H9 (cell line): ENCODE results near the gene TSPAN18. TPM values are rescaled to one million over a fixed set of nuclear protein-coding genes. Genes with fewer than 3 reads are reported as not detected.

ENCODE experiments used
- DNase-seq: peaks from one replicate; pipeline ENCODE4 v3.0.0-alpha.2; 2017
- H2AFZ ChIP-seq: one replicate; pipeline ENCODE4 v1.6.1; 2013; ENCODE audit warnings: mild to moderate bottlenecking, low read length, control low read depth, moderate library complexity
- H2AK5ac ChIP-seq: 2 replicates; pipeline ENCODE4 v1.6.1; 2013; ENCODE audit warnings: low read length, control low read depth, mixed read lengths; ENCODE audit not compliant: insufficient read length
- H2BK120ac ChIP-seq: one replicate; pipeline ENCODE4 v1.6.1; 2013; ENCODE audit warnings: low read depth, mild to moderate bottlenecking, low read length, control low read depth, inconsistent platforms; ENCODE audit not compliant: poor library complexity, severe bottlenecking
- H2BK12ac ChIP-seq: 2 replicates; pipeline ENCODE4 v1.6.1; 2013; ENCODE audit warnings: low read length, control low read depth, mixed read lengths, low read depth; ENCODE audit not compliant: insufficient read length
- H2BK15ac ChIP-seq: 2 replicates; pipeline ENCODE4 v1.6.1; 2013; ENCODE audit warnings: low read depth, low read length, control low read depth
- H2BK20ac ChIP-seq: one replicate; pipeline ENCODE4 v1.6.1; 2013; ENCODE audit warnings: low read depth, mild to moderate bottlenecking, low read length, control low read depth, inconsistent platforms; ENCODE audit not compliant: poor library complexity, severe bottlenecking
- H2BK5ac ChIP-seq: 2 replicates; pipeline ENCODE4 v1.6.1; 2013; ENCODE audit warnings: low read length, control low read depth, mixed read lengths; ENCODE audit not compliant: insufficient read length
- H3K14ac ChIP-seq: 2 replicates; pipeline ENCODE4 v1.6.1; 2013; ENCODE audit warnings: low read length, control low read depth; ENCODE audit not compliant: insufficient read depth
- H3K18ac ChIP-seq: 2 replicates; pipeline ENCODE4 v1.6.1; 2013; ENCODE audit warnings: low read depth, mild to moderate bottlenecking, mixed read lengths, low read length, control low read depth; ENCODE audit not compliant: insufficient read length
- H3K23ac ChIP-seq: 2 replicates; pipeline ENCODE4 v1.6.1; 2013; ENCODE audit warnings: low read length, control low read depth, mixed read lengths, low read depth; ENCODE audit not compliant: insufficient read length
- H3K23me2 ChIP-seq: 2 replicates; pipeline ENCODE4 v1.6.1; 2013; ENCODE audit warnings: low read depth, mild to moderate bottlenecking, mixed read lengths, low read length, control low read depth; ENCODE audit not compliant: insufficient read length, poor library complexity, severe bottlenecking
- H3K27ac ChIP-seq: 2 replicates; pipeline ENCODE4 v1.5.1; 2013; ENCODE audit warnings: low read length, control low read depth, mixed read lengths, low read depth; ENCODE audit not compliant: insufficient read length
- H3K27me3 ChIP-seq: 2 replicates; pipeline ENCODE4 v1.6.1; 2013; ENCODE audit warnings: low read length, control low read depth, inconsistent platforms; ENCODE audit not compliant: insufficient read depth
- H3K4ac ChIP-seq: 2 replicates; pipeline ENCODE4 v1.6.1; 2013; ENCODE audit warnings: low read depth, mild to moderate bottlenecking, control low read depth, inconsistent platforms, low read length, moderate library complexity
- H3K4me1 ChIP-seq: 2 replicates; pipeline ENCODE4 v1.6.1; 2013; ENCODE audit warnings: low read length, control low read depth, inconsistent platforms; ENCODE audit not compliant: insufficient read depth
- H3K4me2 ChIP-seq: 2 replicates; pipeline ENCODE4 v1.6.1; 2013; ENCODE audit warnings: low read length, control low read depth, mixed read lengths; ENCODE audit not compliant: insufficient read length, insufficient read depth
- H3K56ac ChIP-seq: 2 replicates; pipeline ENCODE4 v1.6.1; 2013; ENCODE audit warnings: low read depth, mild to moderate bottlenecking, mixed read lengths, low read length, control low read depth; ENCODE audit not compliant: insufficient read length
- H3K79me1 ChIP-seq: 2 replicates; pipeline ENCODE4 v1.6.1; 2013; ENCODE audit warnings: low read depth, mild to moderate bottlenecking, moderate library complexity, low read length, control low read depth, inconsistent platforms; ENCODE audit not compliant: insufficient read depth, poor library complexity, severe bottlenecking
- H3K79me2 ChIP-seq: 2 replicates; pipeline ENCODE4 v1.6.1; 2013; ENCODE audit warnings: low read length, control low read depth, inconsistent platforms; ENCODE audit not compliant: insufficient read depth
- H3K9ac ChIP-seq: 2 replicates; pipeline ENCODE4 v1.6.1; 2013; ENCODE audit warnings: low read length, control low read depth, mixed read lengths; ENCODE audit not compliant: insufficient read length; ENCODE audit errors: extremely low read depth
- H3K9me3 ChIP-seq: one replicate; pipeline ENCODE4 v1.6.1; 2013; ENCODE audit warnings: low read depth, low read length, inconsistent platforms; ENCODE audit not compliant: control insufficient read depth
- H3T11ph ChIP-seq: one replicate; pipeline ENCODE4 v1.6.1; 2013; ENCODE audit warnings: mild to moderate bottlenecking, low read length, control low read depth, inconsistent platforms
- H4K20me1 ChIP-seq: one replicate; pipeline ENCODE4 v1.6.1; 2013; ENCODE audit not compliant: control insufficient read depth, insufficient read length, insufficient read depth
- H4K5ac ChIP-seq: 2 replicates; pipeline ENCODE4 v1.6.1; 2013; ENCODE audit warnings: low read depth, mild to moderate bottlenecking, mixed read lengths, low read length, control low read depth; ENCODE audit not compliant: insufficient read length
- H4K8ac ChIP-seq: replicated peaks from 2 replicates; pipeline ENCODE4 v1.6.1; 2013; ENCODE audit warnings: low read length, control low read depth, mixed read lengths, low read depth; ENCODE audit not compliant: insufficient read length
- H4K91ac ChIP-seq: 2 replicates; pipeline ENCODE4 v1.6.1; 2013; ENCODE audit warnings: low read depth, mild to moderate bottlenecking, moderate library complexity, mixed read lengths, low read length, control low read depth; ENCODE audit not compliant: insufficient read length
- H3K27ac Mint-ChIP-seq, 3 experiments: 2 replicates in 2 of 3; 3 replicates in 1 of 3; pipeline ENCODE4 v1.8.0; 2020 to 2021; ENCODE audit warnings: mixed read lengths in 3 of 3, mild to moderate bottlenecking in 1 of 3, moderate library complexity in 1 of 3
- H3K27me3 Mint-ChIP-seq: 2 replicates; pipeline ENCODE4 v1.8.0; 2021; ENCODE audit warnings: low read depth, mild to moderate bottlenecking, moderate library complexity, mixed read lengths
- H3K36me3 Mint-ChIP-seq, 3 experiments: 2 replicates in 2 of 3; 3 replicates in 1 of 3; pipeline ENCODE4 v1.8.0; 2020 to 2021; ENCODE audit warnings: low read depth in 3 of 3, mixed read lengths in 3 of 3; ENCODE audit not compliant: insufficient read depth in 1 of 3
- H3K4me1 Mint-ChIP-seq, 2 experiments: 2 replicates each; pipeline ENCODE4 v1.8.0; 2020; ENCODE audit warnings: mixed read lengths in 2 of 2
- H3K4me3 Mint-ChIP-seq, 2 experiments: 2 replicates in 1 of 2; 3 replicates in 1 of 2; pipeline ENCODE4 v1.8.0; 2020 to 2021; ENCODE audit warnings: mild to moderate bottlenecking in 2 of 2, mixed read lengths in 2 of 2, moderate library complexity in 1 of 2
- H3K9me3 Mint-ChIP-seq, 2 experiments: 2 replicates in 1 of 2; 3 replicates in 1 of 2; pipeline ENCODE4 v1.8.0; 2020; ENCODE audit warnings: mild to moderate bottlenecking in 2 of 2, mixed read lengths in 2 of 2, moderate library complexity in 1 of 2
- CTCF ChIP-seq: fragments of 200-600 bp; sonication (generic); conservative IDR thresholded peaks from 3 replicates; pipeline ENCODE4 v1.8.0; 2021; ENCODE audit warnings: antibody characterized with exemption, mild to moderate bottlenecking
- WGBS: extraction: QIAGEN DNeasy Blood & Tissue Kit; methylation state at CpG from one replicate; pipeline ENCODE4 v1.1.7; 2013; ENCODE audit warnings: missing lambda C conversion rate, low lambda C conversion rate, mixed read lengths; ENCODE audit not compliant: insufficient read length; ENCODE audit errors: extremely low coverage; 5-methylcytosine and 5-hydroxymethylcytosine counted together
- total RNA-seq: library from RNA; stranded (reverse); gene quantifications from 2 replicates; pipeline ENCODE4 v1.2.1, GENCODE V29; 2021

TSPAN18 gene
- total RNA-seq, 1 experiment from 2014 or later: 25.3 TPM

GRCh38 chr11:44684859-44685281 lies 41.9 kb upstream of the TSPAN18 start:
- Histone ChIP-seq H3K9ac (no peak overlapping the region), H3K4me2 (no peak overlapping the region), H2BK15ac (no peak overlapping the region), H3K23me2 (no peaks in the 10 kb centered on the region), H3K79me1 (no peaks in the 10 kb centered on the region), H2BK20ac (no peak overlapping the region), H3K27ac (no peak overlapping the region), H3K18ac (no peak overlapping the region), H3K14ac (no peak overlapping the region), H4K91ac (no peak overlapping the region), H2BK120ac (no peak overlapping the region), H3K56ac (no peak overlapping the region), H3K4ac (no peak overlapping the region), H4K8ac (no peak overlapping the region), H2BK12ac (no peak overlapping the region), H2BK5ac (no peak overlapping the region), H2AFZ (no peak overlapping the region), H3K27me3 (no peaks in the 10 kb centered on the region), H3K4me1 (peaks cover 6% of the 10 kb centered on the region; the same call in 1 of the 2 replicates), H4K20me1 (no peaks in the 10 kb centered on the region), H3T11ph (no peak overlapping the region), H2AK5ac (no peak overlapping the region), H3K23ac (no peak overlapping the region), H4K5ac (no peak overlapping the region), H3K9me3 (no peaks in the 10 kb centered on the region), H3K79me2 (no peaks in the 10 kb centered on the region)
- Mint-ChIP-seq H3K4me3 (no peak overlapping the region), H3K9me3 (no peaks in the 10 kb centered on the region), H3K27me3 (peaks cover 22% of the 10 kb centered on the region), H3K36me3 (no peaks in the 10 kb centered on the region; a peak in 1 of 7 replicates), H3K27ac (no peak overlapping the region), H3K4me1 (peaks cover 22 to 33% of the 10 kb centered on the region in 2 experiments)
- TF ChIP-seq CTCF: no peak
- no CpG with 5 or more reads among the region's 10 CpGs for WGBS
- no peak for DNase-seq
